MM.1S (cell line): ENCODE data around the gene SLC45A3.

Experiments used
- DNase-seq: peaks from one replicate; pipeline ENCODE4 v3.0.0-alpha.2; 2015
- H2AFZ ChIP-seq: fragments of 300-600 bp; sonication (generic); 2 replicates; pipeline ENCODE4 v1.6.0; 2016; ENCODE audit warnings: antibody characterized with exemption, low read length
- H3F3A ChIP-seq: fragments of 300-600 bp; sonication (generic); 2 replicates; pipeline ENCODE4 v1.6.1; 2016; ENCODE audit warnings: mild to moderate bottlenecking, antibody characterized with exemption, low read length, moderate library complexity, mixed read lengths; ENCODE audit not compliant: insufficient read depth
- H3K27ac ChIP-seq: fragments of 300-600 bp; sonication (generic); 2 replicates; pipeline ENCODE4 v1.5.1; 2016; ENCODE audit warnings: mild to moderate bottlenecking, low read length
- H3K27me3 ChIP-seq: fragments of 300-600 bp; sonication (generic); replicated peaks from 2 replicates; pipeline ENCODE4 v1.6.0; 2016; ENCODE audit warnings: low read length; ENCODE audit not compliant: insufficient read depth
- H3K36me3 ChIP-seq: fragments of 300-600 bp; sonication (generic); replicated peaks from 2 replicates; pipeline ENCODE4 v1.6.1; 2016; ENCODE audit warnings: mild to moderate bottlenecking, low read length, mixed read lengths; ENCODE audit not compliant: insufficient read depth
- H3K4me1 ChIP-seq: fragments of 300-600 bp; sonication (generic); 2 replicates; pipeline ENCODE4 v1.6.1; 2016; ENCODE audit warnings: low read length, mixed read lengths
- H3K4me2 ChIP-seq: fragments of 300-600 bp; sonication (generic); 2 replicates; pipeline ENCODE4 v1.6.0; 2016; ENCODE audit warnings: low read depth, low read length
- H3K4me3 ChIP-seq: fragments of 300-600 bp; sonication (generic); 2 replicates; pipeline ENCODE4 v1.5.1; 2016; ENCODE audit warnings: low read length, mixed read lengths
- H3K79me2 ChIP-seq: fragments of 300-600 bp; sonication (generic); 2 replicates; pipeline ENCODE4 v1.6.1; 2016; ENCODE audit warnings: mixed run types, low read length, mixed read lengths
- H3K9ac ChIP-seq: fragments of 300-600 bp; sonication (generic); 2 replicates; pipeline ENCODE4 v1.6.1; 2016; ENCODE audit warnings: low read length, mixed read lengths
- H3K9me2 ChIP-seq: fragments of 300-600 bp; sonication (generic); replicated peaks from 2 replicates; pipeline ENCODE4 v1.6.1; 2016; ENCODE audit warnings: mild to moderate bottlenecking, low read length, mixed read lengths; ENCODE audit not compliant: insufficient read depth
- H3K9me3 ChIP-seq: fragments of 300-600 bp; sonication (generic); replicated peaks from 2 replicates; pipeline ENCODE4 v1.6.1; 2016; ENCODE audit warnings: mild to moderate bottlenecking, low read length, mixed read lengths; ENCODE audit not compliant: insufficient read depth
- H4K20me1 ChIP-seq: fragments of 300-600 bp; sonication (generic); 2 replicates; pipeline ENCODE4 v1.6.1; 2016; ENCODE audit warnings: mild to moderate bottlenecking, low read length, moderate library complexity, mixed read lengths; ENCODE audit not compliant: insufficient read depth
- EZH2 ChIP-seq: fragments of 300-600 bp; sonication (generic); optimal IDR thresholded peaks from 2 replicates; pipeline ENCODE3; 2017; ENCODE audit warnings: low read depth, mild to moderate bottlenecking, antibody characterized with exemption, low read length, mixed read lengths
- EZH2phosphoT487 ChIP-seq: fragments of 300-600 bp; sonication (generic); IDR thresholded peaks from 2 replicates; pipeline ENCODE4 v1.6.1; 2018; ENCODE audit warnings: antibody characterized with exemption, low read length
- TF ChIP-seq, protein P1 (sequence below): fragments of 300-600 bp; sonication (generic); IDR thresholded peaks from 2 replicates; pipeline ENCODE4 v1.5.1; 2016; ENCODE audit warnings: antibody characterized with exemption, low read length, mixed read lengths

The SLC45A3 gene

GRCh38 chr1:205670611-205671430, 9.5 kb downstream of the SLC45A3 start:
- Histone ChIP-seq H3K36me3 (no peaks in the 10 kb centered on the region), H3K9me2 (no peaks in the 10 kb centered on the region), H3K4me1 (peaks cover 22% of the 10 kb centered on the region), H3K79me2 (no peaks in the 10 kb centered on the region), H3K4me3 (no peak overlapping the region), H3K9me3 (no peaks in the 10 kb centered on the region), H4K20me1 (0 out of 2 replicates have a peak, but pooled peaks cover 2% of the 10 kb centered on the region), H3F3A (peaks cover 21% of the 10 kb centered on the region), H3K27ac (no peak overlapping the region), H2AFZ (no peak overlapping the region), H3K4me2 (peak overlapping the region; percentile 38; the same call in 1 of the 2 replicates), H3K9ac (no peak overlapping the region), H3K27me3 (peaks cover 65% of the 10 kb centered on the region)
- no peak for TF ChIP-seq EZH2phosphoT487
- no peak for DNase-seq

GRCh38 chr1:205670150-205670446, 10.2 kb downstream of the SLC45A3 start:
- Histone ChIP-seq H3K27ac (no peak overlapping the region), H2AFZ (no peak overlapping the region), H3K9me2 (no peaks in the 10 kb centered on the region), H3K9me3 (no peaks in the 10 kb centered on the region), H3K27me3 (peaks cover 71% of the 10 kb centered on the region), H3K36me3 (no peaks in the 10 kb centered on the region), H3K9ac (no peak overlapping the region), H3K4me2 (no peak overlapping the region), H3K4me1 (peaks cover 22% of the 10 kb centered on the region), H3K79me2 (no peaks in the 10 kb centered on the region), H4K20me1 (0 out of 2 replicates have a peak, but pooled peaks cover 2% of the 10 kb centered on the region), H3F3A (peaks cover 21% of the 10 kb centered on the region), H3K4me3 (no peak overlapping the region)
- no peak for TF ChIP-seq EZH2phosphoT487
- DNase-seq: no peak

DNA sequence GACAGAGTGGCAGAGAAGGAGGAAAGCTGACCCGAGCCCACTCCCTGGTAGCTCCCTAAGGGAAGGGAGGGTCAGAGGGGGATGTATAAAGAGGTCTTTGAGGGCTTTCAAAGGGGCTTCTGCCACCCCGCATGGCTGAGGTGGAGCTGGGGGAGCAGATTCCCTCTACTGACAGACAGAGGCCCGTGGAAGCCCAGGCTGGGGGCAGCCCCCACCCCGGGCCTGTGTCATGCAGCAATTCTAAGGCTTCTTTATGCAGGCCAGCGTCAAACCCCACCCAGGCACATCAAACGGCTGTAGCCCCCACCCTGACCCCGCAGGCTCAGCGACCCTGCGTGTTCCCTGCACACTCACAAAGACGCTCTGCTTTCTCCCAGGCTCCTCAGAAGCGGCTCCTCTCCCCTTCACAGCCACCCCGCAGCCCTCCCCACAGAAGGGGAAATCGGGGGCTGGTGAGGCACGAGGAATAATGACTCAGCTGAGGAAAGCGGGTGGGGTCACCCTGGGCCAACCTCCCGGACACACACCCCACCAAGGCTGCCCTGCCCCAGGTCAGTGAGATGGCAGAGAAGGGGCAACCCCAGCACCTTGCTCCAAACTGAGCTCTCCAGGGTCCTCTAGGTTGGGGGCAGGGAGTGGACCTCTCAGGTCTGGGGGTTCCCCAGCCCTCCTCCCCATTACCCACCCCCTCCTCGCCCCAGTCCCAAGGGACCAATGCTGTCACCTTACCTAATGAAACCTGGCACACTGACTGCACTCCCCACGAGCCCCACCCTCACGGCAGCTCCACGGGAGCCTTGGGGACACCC, 10.8 kb downstream of the SLC45A3 start:
- Histone ChIP-seq H3K79me2 (no peaks in the 10 kb centered on the region), H3K9ac (no peak overlapping the region)

DNA sequence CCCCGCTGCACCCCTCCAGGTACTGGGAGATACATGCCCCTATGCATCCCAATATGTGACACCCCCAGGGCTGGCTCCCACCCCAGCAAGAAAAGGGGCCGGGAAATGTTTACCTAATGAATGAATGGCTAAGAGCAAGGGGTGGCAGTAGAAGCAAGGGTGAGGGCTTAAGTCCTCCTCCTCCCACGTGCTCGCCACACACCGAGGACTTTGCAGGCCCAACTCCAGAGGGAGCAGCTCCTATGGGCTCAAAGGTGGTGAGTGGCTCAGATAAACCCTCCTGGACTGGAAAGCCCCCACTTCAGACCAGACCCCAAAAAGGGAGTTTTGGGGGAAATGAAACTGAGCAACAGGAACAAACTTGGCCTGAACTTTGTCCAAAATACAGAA, 11.4 kb downstream of the SLC45A3 start:
- no peak overlapping the region for H3K4me3 ChIP-seq
- no peaks in the 10 kb centered on the region for H3K9me2 ChIP-seq
- H3K79me2 ChIP-seq: no peaks in the 10 kb centered on the region
- H3F3A ChIP-seq: peaks cover 21% of the 10 kb centered on the region
- peaks cover 82% of the 10 kb centered on the region for H3K27me3 ChIP-seq
- no peaks in the 10 kb centered on the region for H3K9me3 ChIP-seq
- TF ChIP-seq, protein P1, sequence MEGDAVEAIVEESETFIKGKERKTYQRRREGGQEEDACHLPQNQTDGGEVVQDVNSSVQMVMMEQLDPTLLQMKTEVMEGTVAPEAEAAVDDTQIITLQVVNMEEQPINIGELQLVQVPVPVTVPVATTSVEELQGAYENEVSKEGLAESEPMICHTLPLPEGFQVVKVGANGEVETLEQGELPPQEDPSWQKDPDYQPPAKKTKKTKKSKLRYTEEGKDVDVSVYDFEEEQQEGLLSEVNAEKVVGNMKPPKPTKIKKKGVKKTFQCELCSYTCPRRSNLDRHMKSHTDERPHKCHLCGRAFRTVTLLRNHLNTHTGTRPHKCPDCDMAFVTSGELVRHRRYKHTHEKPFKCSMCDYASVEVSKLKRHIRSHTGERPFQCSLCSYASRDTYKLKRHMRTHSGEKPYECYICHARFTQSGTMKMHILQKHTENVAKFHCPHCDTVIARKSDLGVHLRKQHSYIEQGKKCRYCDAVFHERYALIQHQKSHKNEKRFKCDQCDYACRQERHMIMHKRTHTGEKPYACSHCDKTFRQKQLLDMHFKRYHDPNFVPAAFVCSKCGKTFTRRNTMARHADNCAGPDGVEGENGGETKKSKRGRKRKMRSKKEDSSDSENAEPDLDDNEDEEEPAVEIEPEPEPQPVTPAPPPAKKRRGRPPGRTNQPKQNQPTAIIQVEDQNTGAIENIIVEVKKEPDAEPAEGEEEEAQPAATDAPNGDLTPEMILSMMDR: peak; percentile 35
- TF ChIP-seq EZH2phosphoT487 (no peak), EZH2 (no peak)
- no peak overlapping the region for H3K4me2 ChIP-seq
- H2AFZ ChIP-seq: no peak overlapping the region
- no peak overlapping the region for H3K9ac ChIP-seq
- H3K4me1 ChIP-seq: peaks cover 22% of the 10 kb centered on the region
- no peak overlapping the region for H3K27ac ChIP-seq
- peak; percentile 32 for DNase-seq
- no peaks in the 10 kb centered on the region for H3K36me3 ChIP-seq
- 0 out of 2 replicates have a peak, but pooled peaks cover 2% of the 10 kb centered on the region for H4K20me1 ChIP-seq

More for the DNA sequence above, 10.8 kb downstream of the SLC45A3 start:
- H4K20me1 ChIP-seq: 0 out of 2 replicates have a peak, but pooled peaks cover 2% of the 10 kb centered on the region
- peaks cover 22% of the 10 kb centered on the region for H3K4me1 ChIP-seq
- no peak overlapping the region for H3K4me2 ChIP-seq
- TF ChIP-seq, protein P1: no peak
- TF ChIP-seq EZH2: no peak
- TF ChIP-seq EZH2phosphoT487: no peak
- no peaks in the 10 kb centered on the region for H3K9me2 ChIP-seq
- H3K9me3 ChIP-seq: no peaks in the 10 kb centered on the region
- H3K27ac ChIP-seq: no peak overlapping the region
- H2AFZ ChIP-seq: no peak overlapping the region
- H3K27me3 ChIP-seq: peaks cover 77% of the 10 kb centered on the region
- no peaks in the 10 kb centered on the region for H3K36me3 ChIP-seq
- DNase-seq: no peak
- H3F3A ChIP-seq: peaks cover 21% of the 10 kb centered on the region
- H3K4me3 ChIP-seq: no peak overlapping the region
